GM12872 (cell line): ENCODE results near the gene G2E3.

Experiments
- CTCF ChIP-seq: IDR thresholded peaks from 3 replicates; pipeline ENCODE4 v1.5.1; 2011; ENCODE audit warnings: low read depth, mild to moderate bottlenecking, low read length, moderate library complexity; ENCODE audit not compliant: insufficient read depth

G2E3 gene

GRCh38 chr14:30630248-30630647 lies 71.3 kb downstream of the G2E3 start:
- TF ChIP-seq CTCF: no peak

GRCh38 chr14:30632730-30633129 lies 73.8 kb downstream of the G2E3 start:
- no peak for TF ChIP-seq CTCF

- no peak for TF ChIP-seq CTCF
Measured at GRCh38 chr14:30638926-30639325, 80.0 kb downstream of the G2E3 start.

GRCh38 chr14:30641207-30641606 lies 82.2 kb downstream of the G2E3 start:
- TF ChIP-seq CTCF: no peak

GRCh38 chr14:30645600-30645999 lies 86.6 kb downstream of the G2E3 start:
- no peak for TF ChIP-seq CTCF

GRCh38 chr14:30648471-30648870 lies 89.5 kb downstream of the G2E3 start:
- no peak for TF ChIP-seq CTCF

- no peak for TF ChIP-seq CTCF
Measured at GRCh38 chr14:30651937-30652336, 93.0 kb downstream of the G2E3 start.

GRCh38 chr14:30655124-30655523 lies 96.2 kb downstream of the G2E3 start:
- TF ChIP-seq CTCF: no peak
